Ectodermal cell (in vitro differentiated cells): ENCODE results near the gene S100A8.
"Not testable (repeated sequence)": the region's sequence is repeated elsewhere in the genome, so short reads cannot be mapped to it uniquely, and the experiment has no call there.

Experiments
- H3K27ac ChIP-seq: 2 replicates; pipeline ENCODE4 v1.7.0; 2013; ENCODE audit warnings: mild to moderate bottlenecking, low read depth, low read length; ENCODE audit not compliant: insufficient read depth, poor library complexity, severe bottlenecking
- H3K27me3 ChIP-seq: 2 replicates; pipeline ENCODE4 v1.7.0; 2013; ENCODE audit warnings: mild to moderate bottlenecking, low read length; ENCODE audit not compliant: insufficient read depth, control insufficient read depth, poor library complexity, severe bottlenecking
- H3K36me3 ChIP-seq: one replicate; pipeline ENCODE4 v1.7.0; 2013; ENCODE audit warnings: low read length; ENCODE audit not compliant: control insufficient read depth, insufficient read depth
- H3K4me1 ChIP-seq: one replicate; pipeline ENCODE4 v1.7.0; 2013; ENCODE audit warnings: low read length; ENCODE audit not compliant: control insufficient read depth, insufficient read depth
- H3K4me3 ChIP-seq: 2 replicates; pipeline ENCODE4 v1.7.0; 2013; ENCODE audit warnings: low read depth, low read length, control low read depth; ENCODE audit not compliant: insufficient read depth
- H3K9me3 ChIP-seq: 2 replicates; pipeline ENCODE4 v1.7.0; 2013; ENCODE audit warnings: mild to moderate bottlenecking, low read length, moderate library complexity; ENCODE audit not compliant: control insufficient read depth
- WGBS, 2 experiments: methylation state at CpG; one replicate each; pipeline ENCODE4 v1.1.7; 2013; ENCODE audit warnings: missing lambda C conversion rate in 2 of 2; 5-methylcytosine and 5-hydroxymethylcytosine counted together

The S100A8 gene

GRCh38 chr1:153348511-153349362 lies 42.1 kb downstream of the S100A8 start, which contains the start of gene PGLYRP4:
Gene PGLYRP4 (minus strand): TSS chr1:153348841. CDS start chr1:153347932, 909 bp downstream.
- no peak within 1 kb of the TSS for H3K27ac ChIP-seq
- H3K4me1 ChIP-seq: no peaks in the 10 kb centered on the region
- WGBS, 2 experiments: 64 to 66% methylated on average over 10 of the region's 10 CpGs
- H3K4me3 ChIP-seq: no peak within 1 kb of the TSS
- H3K36me3 ChIP-seq: no peaks in the 10 kb centered on the region
- H3K27me3 ChIP-seq: no peaks in the 10 kb centered on the region
- no peaks in the 10 kb centered on the region for H3K9me3 ChIP-seq

- H3K4me3 ChIP-seq: no peak overlapping the region
- H3K27ac ChIP-seq: no peak overlapping the region
- 79 to 82% methylated on average over 7 of the region's 7 CpGs for whole genome bisulfite sequencing, 2 experiments
- H3K9me3 ChIP-seq: no peaks in the 10 kb centered on the region
- no peaks in the 10 kb centered on the region for H3K36me3 ChIP-seq
- no peaks in the 10 kb centered on the region for H3K4me1 ChIP-seq
- no peaks in the 10 kb centered on the region for H3K27me3 ChIP-seq
Measured at GRCh38 chr1:153347856-153348255, 43.0 kb downstream of the S100A8 start.

- WGBS, 2 experiments: 80 to 81% methylated on average over 14 of the region's 14 CpGs
Measured at GRCh38 chr1:153347049-153347448, 43.8 kb downstream of the S100A8 start.

GRCh38 chr1:153346077-153346723 lies 44.7 kb downstream of the S100A8 start:
- WGBS, 2 experiments: 82 to 88% methylated on average over 6 of the region's 6 CpGs
- H3K27me3 ChIP-seq: no peaks in the 10 kb centered on the region
- H3K4me1 ChIP-seq: no peaks in the 10 kb centered on the region
- H3K27ac ChIP-seq: no peak overlapping the region
- H3K4me3 ChIP-seq: no peak overlapping the region
- no peaks in the 10 kb centered on the region for H3K36me3 ChIP-seq
- H3K9me3 ChIP-seq: no peaks in the 10 kb centered on the region

More at GRCh38 chr1:153347049-153347448, 43.8 kb downstream of the S100A8 start:
- H3K36me3 ChIP-seq, H3K27ac ChIP-seq, H3K9me3 ChIP-seq, H3K4me3 ChIP-seq, H3K27me3 ChIP-seq, H3K4me1 ChIP-seq: not testable (repeated sequence)

DNA sequence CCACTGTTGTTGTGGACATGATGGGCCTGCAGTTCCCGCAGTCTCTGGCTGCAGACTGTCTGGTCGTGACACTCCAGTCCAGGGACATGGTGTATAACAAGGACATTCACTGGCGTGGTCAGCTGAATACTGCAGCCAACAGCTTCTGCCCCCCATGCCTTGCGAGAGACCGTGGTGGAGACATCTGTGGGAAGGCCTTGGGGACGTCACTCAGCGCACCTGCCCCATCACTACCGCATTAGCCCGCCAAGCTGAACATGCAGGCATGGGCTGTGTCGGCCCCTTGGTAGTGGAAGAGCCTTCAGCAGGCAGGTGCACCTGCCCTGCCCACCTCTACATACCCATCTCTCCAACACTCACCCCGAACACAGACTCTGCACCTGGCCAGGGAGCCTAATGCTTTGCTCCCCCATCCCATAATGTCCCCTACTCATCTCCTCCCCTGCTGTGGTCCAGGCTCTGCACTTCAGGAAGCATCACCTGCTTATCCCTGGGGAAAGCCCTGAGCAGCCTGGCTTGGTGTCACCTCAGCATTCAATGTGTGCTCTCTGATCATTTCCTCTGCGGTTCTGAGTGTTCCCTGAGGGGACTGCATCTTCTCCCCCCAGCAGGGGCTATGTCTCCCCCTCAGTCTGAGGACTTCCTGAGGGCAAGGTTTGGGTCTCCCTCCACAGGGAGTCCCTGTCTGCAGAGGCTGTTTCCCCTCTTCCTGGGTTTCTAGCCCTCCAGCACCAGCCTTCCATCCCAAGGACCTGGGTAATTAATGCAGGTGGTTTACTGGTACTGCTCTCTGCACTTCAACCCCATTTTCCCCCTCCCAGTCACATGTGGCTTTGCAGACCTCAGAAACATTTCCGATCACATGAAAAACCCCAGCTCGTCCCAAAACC lies 45.4 kb downstream of the S100A8 start:
- H3K27ac ChIP-seq: no peak overlapping the region
- no peaks in the 10 kb centered on the region for H3K27me3 ChIP-seq
- H3K4me1 ChIP-seq: no peaks in the 10 kb centered on the region
- H3K9me3 ChIP-seq: no peaks in the 10 kb centered on the region
- H3K4me3 ChIP-seq: no peak overlapping the region
- no peaks in the 10 kb centered on the region for H3K36me3 ChIP-seq
- 91% methylated on average over 14 of the region's 14 CpGs for WGBS, 2 experiments

DNA sequence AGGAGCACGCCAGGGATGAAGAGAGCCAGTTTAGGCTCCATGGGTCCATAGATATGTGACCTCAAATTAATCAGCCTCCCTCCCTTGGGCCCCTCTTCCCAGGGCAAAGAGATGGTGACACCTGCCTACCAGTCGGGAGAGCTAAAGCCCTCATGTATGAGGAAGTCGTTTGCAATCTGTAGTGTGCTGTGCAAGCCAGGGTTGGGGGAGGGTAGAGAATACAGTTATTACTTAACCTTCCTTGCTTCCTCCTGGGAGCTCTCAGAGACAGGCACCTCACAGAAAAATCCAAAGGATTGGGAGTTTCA lies 46.2 kb downstream of the S100A8 start:
- Histone ChIP-seq H3K27ac (no peak overlapping the region), H3K4me3 (no peak overlapping the region), H3K36me3 (no peaks in the 10 kb centered on the region), H3K27me3 (no peaks in the 10 kb centered on the region), H3K9me3 (no peaks in the 10 kb centered on the region), H3K4me1 (no peaks in the 10 kb centered on the region)
- WGBS, 2 experiments: 90% methylated on average over 3 of the region's 3 CpGs

DNA sequence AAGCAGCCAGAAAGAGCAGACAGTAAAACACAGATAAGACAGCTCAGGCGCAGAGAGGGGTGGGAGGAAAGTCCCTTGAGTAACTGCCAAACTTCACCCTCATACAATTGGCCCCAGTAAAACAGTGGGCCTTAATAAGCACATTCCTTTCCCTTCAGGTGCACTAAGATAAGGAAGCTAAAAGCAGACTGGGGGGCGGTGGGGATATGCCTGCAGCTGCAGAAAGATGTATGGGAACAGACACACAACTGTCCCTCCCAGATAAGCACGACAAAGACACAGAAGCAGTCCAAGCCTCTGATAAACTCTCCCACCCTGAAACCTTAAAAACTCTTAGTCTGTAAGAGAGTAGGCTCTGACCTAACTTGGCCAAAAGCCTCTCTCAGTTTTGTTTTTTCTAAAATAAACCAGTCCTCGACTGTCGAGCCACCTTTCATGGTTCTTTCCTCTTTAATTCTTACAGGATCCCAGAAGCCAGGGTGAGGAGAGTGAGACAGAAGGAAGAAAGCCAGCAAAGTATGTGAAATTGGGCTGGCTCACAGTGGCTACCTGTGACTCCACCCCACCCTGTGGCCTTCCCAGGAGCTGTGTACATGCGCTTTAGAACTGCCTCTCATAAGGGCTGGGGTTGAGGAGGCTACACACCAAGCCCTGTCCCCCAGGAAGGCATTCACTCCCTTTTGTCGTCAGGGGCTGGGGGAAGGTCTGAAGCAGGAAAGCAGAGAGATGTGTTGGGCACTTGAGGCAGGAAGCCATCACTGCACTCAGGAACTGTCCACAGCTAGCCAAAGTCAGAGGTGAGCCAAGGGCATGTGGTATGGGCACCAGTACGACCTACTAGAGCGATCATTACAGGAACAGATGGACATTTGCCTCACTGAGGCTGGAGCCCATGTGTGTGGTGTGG lies 46.8 kb downstream of the S100A8 start:
- H3K27me3 ChIP-seq: no peaks in the 10 kb centered on the region
- H3K4me1 ChIP-seq: no peaks in the 10 kb centered on the region
- H3K36me3 ChIP-seq: no peaks in the 10 kb centered on the region
- no peak overlapping the region for H3K4me3 ChIP-seq
- 88 to 89% methylated on average over 9 of the region's 9 CpGs for WGBS, 2 experiments
- H3K27ac ChIP-seq: no peak overlapping the region
- H3K9me3 ChIP-seq: no peaks in the 10 kb centered on the region

GRCh38 chr1:153343040-153343681 lies 47.7 kb downstream of the S100A8 start:
- Histone ChIP-seq H3K27ac (no peak overlapping the region), H3K4me3 (no peak overlapping the region), H3K4me1 (no peaks in the 10 kb centered on the region), H3K9me3 (no peaks in the 10 kb centered on the region), H3K27me3 (no peaks in the 10 kb centered on the region), H3K36me3 (no peaks in the 10 kb centered on the region)
- WGBS, 2 experiments: 69 to 71% methylated on average over 5 of the region's 5 CpGs

GRCh38 chr1:153342178-153342577 lies 48.7 kb downstream of the S100A8 start:
- Histone ChIP-seq H3K4me1 (no peaks in the 10 kb centered on the region), H3K27me3 (no peaks in the 10 kb centered on the region), H3K9me3 (no peaks in the 10 kb centered on the region), H3K4me3 (no peak overlapping the region), H3K27ac (no peak overlapping the region), H3K36me3 (no peaks in the 10 kb centered on the region)
- whole genome bisulfite sequencing, 2 experiments: 92 to 94% methylated on average over 3 of the region's 3 CpGs
